NCI-H1436 treated with DMSO at 0.1 percent for 48 hours (cell line): ENCODE measurements around the gene PLCH1.

ENCODE experiments used
- DNase-seq: peaks from one replicate; lab custom pipeline; 2025; lab: John Stamatoyannopoulos, UW

Gene PLCH1

GRCh38 chr3:155385896-155386625 is 358.8 kb downstream of the PLCH1 start:
- no peak for DNase-seq

DNA sequence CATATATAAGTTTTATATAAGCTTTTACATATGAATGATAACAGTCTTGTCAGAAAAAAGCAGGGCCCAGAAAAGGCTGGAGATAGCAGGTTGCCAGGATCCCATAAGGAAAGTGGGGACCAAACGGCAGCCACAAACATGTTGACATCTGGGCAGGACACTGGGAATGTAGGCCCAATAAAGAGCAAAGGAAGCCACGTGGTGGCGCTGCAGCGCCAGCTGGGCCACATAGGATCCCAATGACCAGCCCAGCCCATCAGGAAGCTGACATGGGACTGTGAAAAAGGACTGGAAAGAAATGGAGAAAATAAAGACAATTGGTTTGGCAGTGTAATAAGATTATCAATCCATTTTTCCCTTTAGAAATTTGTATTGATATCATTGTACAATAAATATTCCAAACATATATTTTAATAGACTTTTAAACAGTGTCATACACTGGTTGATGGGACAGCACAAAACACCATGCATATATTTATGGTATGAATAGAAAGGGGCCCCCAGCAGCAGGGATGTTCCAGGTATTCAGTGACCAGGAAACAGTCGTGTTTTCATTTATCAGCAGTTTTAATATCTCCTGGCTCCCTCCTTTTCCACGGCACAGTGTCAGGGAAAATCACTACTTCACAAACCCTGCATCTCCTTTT is 362.4 kb downstream of the PLCH1 start:
- DNase-seq = peak; percentile 3

DNA sequence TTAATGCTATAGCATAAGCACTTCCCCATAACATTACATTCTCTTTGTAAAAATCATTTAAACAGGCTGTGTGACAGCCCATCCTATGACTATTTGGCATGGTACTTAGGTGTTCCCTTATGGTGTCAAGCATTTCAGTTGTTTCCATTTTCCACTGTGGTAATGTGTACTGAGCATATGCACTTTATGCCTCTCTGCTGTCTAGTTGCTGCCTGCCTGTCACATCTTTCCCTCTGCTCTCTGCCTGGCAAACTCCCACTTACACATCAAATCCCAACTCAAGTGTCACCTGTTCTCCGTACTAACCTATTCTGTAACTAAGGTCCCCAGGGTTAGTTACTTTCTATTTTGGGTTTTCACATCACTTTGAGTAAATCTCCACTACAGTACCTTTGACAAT is 367.0 kb downstream of the PLCH1 start:
- DNase-seq = no peak

DNA sequence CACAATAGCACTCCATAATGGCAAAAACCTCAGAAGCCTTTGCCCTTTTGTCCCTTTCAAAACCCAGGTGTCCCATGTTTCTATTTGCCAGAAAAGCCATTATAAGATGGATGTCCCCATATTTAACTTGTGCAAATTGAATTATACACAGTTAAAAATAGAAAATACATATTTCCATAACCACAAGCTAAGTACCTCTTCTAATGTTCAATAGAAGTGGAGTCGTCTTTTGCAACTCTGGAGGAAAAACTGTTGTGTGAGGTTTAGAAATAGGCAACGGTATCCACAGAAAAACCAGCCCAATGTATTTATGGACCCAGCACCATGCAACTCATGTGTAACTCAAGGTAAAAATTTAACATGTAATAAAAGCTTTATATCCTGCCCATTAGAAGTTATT is 367.8 kb downstream of the PLCH1 start:
- no peak for DNase-seq

- no peak for DNase-seq
Measured at GRCh38 chr3:155372281-155372680, 372.6 kb downstream of the PLCH1 start.

DNA sequence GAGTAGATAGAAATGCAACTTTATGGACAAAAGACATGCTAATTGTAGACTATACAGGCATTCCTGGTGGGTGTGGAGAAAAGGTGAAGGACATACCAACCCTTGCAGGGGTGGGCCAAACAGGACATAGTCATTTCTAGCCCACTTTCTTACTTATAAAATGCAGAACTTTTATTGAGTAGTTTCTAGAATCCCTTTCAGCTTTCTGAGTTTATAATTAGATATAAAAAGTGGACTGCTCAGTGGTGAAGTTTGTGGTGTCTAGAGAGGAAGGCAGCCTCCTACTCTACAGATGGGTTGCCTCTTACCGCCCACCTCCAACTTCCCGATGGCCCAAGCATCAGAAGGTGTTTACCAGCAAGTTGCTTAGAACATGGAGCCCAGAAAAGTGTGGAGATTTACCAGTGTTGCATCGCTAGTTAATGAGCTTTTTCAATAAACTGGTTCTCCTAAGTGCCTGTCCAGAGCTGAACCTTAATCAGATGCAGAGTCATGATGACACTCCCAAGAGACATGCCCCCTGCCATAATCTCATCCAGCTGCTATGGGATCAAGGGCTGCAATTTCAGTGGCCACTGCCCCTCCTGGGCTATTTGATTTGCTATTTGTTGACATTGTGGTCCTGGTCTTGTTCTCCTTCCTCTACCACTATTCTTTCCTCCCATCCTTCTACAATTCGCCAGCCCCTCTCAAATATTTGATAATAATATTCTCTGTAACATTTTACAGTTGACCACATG is 373.9 kb downstream of the PLCH1 start:
- DNase-seq = no peak

DNA sequence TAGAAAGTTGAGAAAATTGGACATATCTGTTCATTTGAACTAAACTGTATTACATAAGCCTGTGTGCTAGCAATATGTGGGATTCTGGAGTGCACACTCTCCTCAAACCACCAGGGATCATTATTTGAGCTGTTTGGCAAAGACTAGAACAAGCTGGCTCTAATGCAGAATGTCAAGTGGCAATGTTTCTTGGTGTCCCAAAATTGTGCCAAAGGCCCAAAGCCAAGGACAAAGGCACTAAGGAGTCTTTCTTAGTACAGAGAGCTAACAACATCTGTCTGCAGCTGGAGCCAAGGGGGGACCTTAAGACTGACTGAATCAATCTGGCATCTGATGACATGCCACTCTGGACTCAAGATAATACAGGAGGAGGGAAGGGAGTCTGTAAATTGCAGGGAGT is 374.7 kb downstream of the PLCH1 start:
- DNase-seq = no peak

- no peak for DNase-seq
Measured at GRCh38 chr3:155369735-155370134, 375.1 kb downstream of the PLCH1 start.

- no peak for DNase-seq
Measured at GRCh38 chr3:155369244-155369643, 375.6 kb downstream of the PLCH1 start.

GRCh38 chr3:155368786-155369185 is 376.1 kb downstream of the PLCH1 start:
- no peak for DNase-seq

GRCh38 chr3:155367506-155367905 is 377.4 kb downstream of the PLCH1 start:
- DNase-seq = no peak

DNA sequence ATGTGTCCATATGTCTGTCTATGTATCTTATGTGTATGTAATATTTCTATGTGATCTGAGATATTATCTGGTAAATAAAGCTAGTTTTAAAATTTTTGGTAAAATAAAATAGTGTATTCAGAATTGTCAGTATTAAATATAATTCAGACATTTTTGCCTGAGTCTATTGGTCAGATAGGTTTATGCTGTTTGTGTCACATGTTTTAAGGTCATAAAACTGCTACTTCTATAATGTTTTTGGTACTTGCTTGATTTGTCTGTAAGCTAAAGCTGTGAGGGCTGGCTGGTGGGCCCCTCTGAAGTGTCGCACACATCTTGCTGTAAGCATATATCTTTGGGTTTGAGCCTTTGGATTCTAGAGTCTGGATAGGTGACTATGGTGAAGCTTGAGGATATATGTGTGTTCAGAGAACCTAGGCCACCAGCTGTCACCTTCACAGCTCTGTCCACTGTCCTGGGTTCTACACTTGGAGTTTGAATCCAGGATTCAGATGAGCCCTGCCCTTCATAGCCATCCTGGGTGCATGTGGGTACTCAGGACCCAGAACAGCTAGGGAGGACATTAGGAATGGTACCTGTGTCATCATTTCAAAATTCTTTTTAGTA is 379.6 kb downstream of the PLCH1 start:
- DNase-seq = no peak

- DNase-seq = no peak
Measured at GRCh38 chr3:155364492-155364891, 380.4 kb downstream of the PLCH1 start.

DNA sequence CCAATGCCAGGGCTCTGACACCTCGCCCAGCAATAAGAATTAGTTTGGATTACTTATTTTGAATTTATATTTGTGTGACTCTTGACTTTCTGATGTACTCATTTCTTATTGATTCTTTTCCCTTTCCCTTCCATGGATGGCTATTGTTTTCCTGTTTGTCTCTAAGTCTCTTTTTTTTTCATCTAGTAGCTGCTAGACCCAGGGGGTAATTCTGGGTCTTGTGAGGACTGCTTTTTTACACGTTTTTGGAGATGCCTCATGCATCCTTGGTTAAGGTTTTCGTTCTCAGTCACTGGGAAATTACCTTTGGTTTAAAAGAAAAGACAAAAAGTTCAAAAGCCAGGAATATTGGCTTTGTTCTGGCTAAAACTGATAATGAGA is 381.2 kb downstream of the PLCH1 start:
- DNase-seq = no peak

- DNase-seq = no peak
Measured at GRCh38 chr3:155362808-155363689, 381.8 kb downstream of the PLCH1 start.

GRCh38 chr3:155360281-155360680 is 384.6 kb downstream of the PLCH1 start:
- DNase-seq = no peak

DNA sequence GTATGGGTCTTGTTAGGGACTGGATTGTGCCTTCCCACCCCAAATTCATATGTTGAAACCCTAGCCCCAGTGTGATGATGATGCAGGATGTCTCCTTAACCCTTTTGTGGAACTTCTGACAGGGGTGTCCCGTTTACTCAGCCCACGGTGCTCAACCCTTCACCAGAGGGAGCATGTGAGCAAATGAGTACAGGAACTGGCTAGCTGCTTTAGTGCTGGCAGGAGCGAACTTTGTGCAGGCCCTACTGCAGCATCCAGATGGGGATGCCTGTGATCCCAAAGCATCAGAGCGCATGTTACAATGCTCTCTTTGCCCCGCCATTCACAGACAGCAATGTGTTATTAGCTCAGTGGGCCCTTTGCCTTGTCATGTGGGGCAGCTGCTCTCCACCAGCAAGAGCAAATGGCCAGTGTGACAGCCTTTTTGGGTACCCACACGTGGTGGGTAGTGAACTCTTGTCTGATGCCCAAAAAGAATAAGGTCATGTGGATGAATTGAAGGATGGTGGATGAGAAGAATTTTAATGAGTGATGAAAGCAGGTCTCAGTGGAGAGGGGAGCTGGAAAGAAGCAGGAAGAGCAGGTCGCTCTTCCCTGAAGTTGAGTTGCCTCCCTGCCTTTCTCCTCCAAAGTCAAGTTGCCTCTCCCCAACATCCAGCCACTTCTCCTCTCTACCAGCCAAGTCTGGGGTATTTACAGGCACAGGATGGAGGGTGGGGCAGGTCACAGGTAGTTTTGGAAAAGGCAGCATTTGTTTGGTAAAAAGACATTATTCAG is 388.1 kb downstream of the PLCH1 start:
- DNase-seq = no peak

GRCh38 chr3:155354658-155355057 is 390.2 kb downstream of the PLCH1 start:
- no peak for DNase-seq

GRCh38 chr3:155352900-155353490 is 391.9 kb downstream of the PLCH1 start:
- no peak for DNase-seq

- no peak for DNase-seq
Measured at GRCh38 chr3:155350571-155350970, 394.3 kb downstream of the PLCH1 start.

- DNase-seq = no peak
Measured at GRCh38 chr3:155347901-155348300, 397.0 kb downstream of the PLCH1 start.
